Gastrocnemius medialis (tissue), 4 donors: ENCODE data around the gene MCAM. TPM values are rescaled to one million over a fixed set of nuclear protein-coding genes. Genes with fewer than 3 reads are reported as not detected.
A peak's percentile ranks its signal among the peaks of the same experiment; 100 is the strongest.

Experiments used
- ATAC-seq, 2 donors: fragments of 150-250 bp; one replicate each; pipeline ENCODE4 v1.9.1; 2016
- DNase-seq, 2 donors: peaks; one replicate each; pipeline ENCODE4 v3.0.0-alpha.2; 2019
- H3K27ac ChIP-seq, 4 donors: fragments of 200-600 bp; sonication (generic); 1 replicate in 1 of 4; 2 replicates in 3 of 4; pipeline ENCODE4 v1.5.1; 2016 to 2018; ENCODE audit warnings: mild to moderate bottlenecking in 2 of 4, moderate library complexity in 1 of 4
- H3K27me3 ChIP-seq, 3 donors: fragments of 200-600 bp; sonication (generic) in 2 of 3; 1 replicate in 1 of 3; 2 replicates in 2 of 3; pipeline versions ENCODE4 v1.5.1 to v1.6.0; 2016 to 2019; ENCODE audit warnings: mild to moderate bottlenecking in 1 of 3, moderate library complexity in 1 of 3
- H3K36me3 ChIP-seq, 2 donors: fragments of 200-600 bp; sonication (generic) in 1 of 2; one replicate each; pipeline ENCODE4 v1.5.1; 2017 to 2018
- H3K4me1 ChIP-seq, 2 donors: fragments of 200-600 bp; sonication (generic) in 1 of 2; one replicate each; pipeline ENCODE4 v1.5.1; 2016 to 2017; ENCODE audit warnings: mild to moderate bottlenecking in 2 of 2
- H3K4me3 ChIP-seq, 4 donors: fragments of 200-600 bp; sonication (generic) in 3 of 4; 1 replicate in 1 of 4; 2 replicates in 3 of 4; pipeline ENCODE4 v1.5.1; 2016 to 2019; ENCODE audit warnings: mild to moderate bottlenecking in 2 of 4
- H3K9me3 ChIP-seq, 3 donors: fragments of 200-600 bp; sonication (generic) in 2 of 3; 1 replicate in 1 of 3; 2 replicates in 2 of 3; pipeline ENCODE4 v1.5.1; 2016 to 2019
- CTCF ChIP-seq, 5 experiments: fragments of 450-650 bp in 3 of 5; fragments of 200-600 bp in 2 of 5; sonication (generic) in 2 of 5; IDR thresholded peaks in 4 of 5; conservative IDR thresholded peaks in 1 of 5; 1 replicate in 4 of 5; 2 replicates in 1 of 5; pipeline ENCODE4 v1.5.1; 2016 to 2019; ENCODE audit warnings: antibody characterized with exemption in 5 of 5, mild to moderate bottlenecking in 3 of 5, moderate library complexity in 3 of 5
- POLR2A ChIP-seq, 2 donors: fragments of 450-650 bp; IDR thresholded peaks; one replicate each; pipeline ENCODE4 v1.6.1; 2017; ENCODE audit warnings: antibody characterized with exemption in 2 of 2, mild to moderate bottlenecking in 2 of 2, moderate library complexity in 2 of 2
- in situ Hi-C, 4 donors: fragments of 200-750 bp; cut with MboI; loops; one replicate each; pipeline versions ENCODE4 v1.15.0 to v1.8.0; 2017; ENCODE audit warnings: low sequenced_read_pairs in 4 of 4
- intact Hi-C: fragments of 100-400 bp; cut with DNase I; formaldehyde crosslinking; loops from one replicate; pipeline ENCODE4 v1.15.1; 2023; ENCODE audit warnings: low total_unique reads
- total RNA-seq, 4 donors: library from RNA; depleted of rRNA; stranded (reverse); fragments of >200 nt; gene quantifications; one replicate each; pipeline versions ENCODE4 v1.1.0 to v1.2.3, GENCODE V29; 2016

The MCAM gene
- total RNA-seq, 4 donors from 2014 or later = 22.6 to 193 (median 123) TPM

GRCh38 chr11:119346605-119347004 lies 29.7 kb upstream of the MCAM start, which contains the start of gene MFRP:
Gene MFRP (minus strand): TSS chr11:119346705. CDS start chr11:119346513, 192 bp downstream.
- DNase-seq = no peak
- no peaks in the 10 kb centered on the region for H3K9me3 ChIP-seq
- no peak for TF ChIP-seq POLR2A (IDR thresholded peaks at IDR 0.05)
- no peak for TF ChIP-seq CTCF (IDR thresholded peaks at IDR 0.05 in 4 of 5, conservative IDR thresholded peaks at IDR 0.05 in 1 of 5)
- H3K27ac ChIP-seq = peak within 1 kb of the TSS in 2 of 4 donors; percentile 18 to 43
- no peaks in the 10 kb centered on the region for H3K36me3 ChIP-seq
- intact Hi-C loops (no loop called here), in situ Hi-C loops (no loop called here)
- H3K4me1 ChIP-seq = peaks cover 2 to 6% of the 10 kb centered on the region in 2 donors
- H3K4me3 ChIP-seq = no peak within 1 kb of the TSS
- no peak for ATAC-seq
- H3K27me3 ChIP-seq = no peaks in the 10 kb centered on the region

GRCh38 chr11:119345685-119346084 lies 28.8 kb upstream of the MCAM start:
- ATAC-seq (no peak), DNase-seq (peak in 1 of 2 donors; percentile 7)
- peaks cover 3 to 6% (median 4%) of the 10 kb centered on the region in 3 donors for H3K27me3 ChIP-seq
- H3K36me3 ChIP-seq = no peaks in the 10 kb centered on the region
- TF ChIP-seq CTCF (IDR thresholded peaks at IDR 0.05 in 4 of 5, conservative IDR thresholded peaks at IDR 0.05 in 1 of 5) (no peak), POLR2A (IDR thresholded peaks at IDR 0.05) (no peak)
- in situ Hi-C loops = no loop called here
- no peaks in the 10 kb centered on the region for H3K9me3 ChIP-seq
- intact Hi-C loops = no loop called here
- no peak overlapping the region for H3K4me3 ChIP-seq
- no peak overlapping the region for H3K27ac ChIP-seq
- peaks cover 11% of the 10 kb centered on the region in 2 donors for H3K4me1 ChIP-seq

GRCh38 chr11:119344291-119345010 lies 27.5 kb upstream of the MCAM start:
- no peak for TF ChIP-seq POLR2A (IDR thresholded peaks at IDR 0.05)
- TF ChIP-seq CTCF (IDR thresholded peaks at IDR 0.05 in 4 of 5, conservative IDR thresholded peaks at IDR 0.05 in 1 of 5) = no peak
- in situ Hi-C loops = no loop called here
- no peak for ATAC-seq
- peaks cover 5 to 11% (median 8%) of the 10 kb centered on the region in 3 donors for H3K27me3 ChIP-seq
- DNase-seq = peak in 1 of 2 donors; percentile 11
- no peak overlapping the region for H3K27ac ChIP-seq
- no peak overlapping the region for H3K4me3 ChIP-seq
- intact Hi-C loops = loop anchor here (5.0 kb wide), 1 partner anchor 128 kb away; no protein-coding TSS in a partner anchor
- H3K9me3 ChIP-seq = no peaks in the 10 kb centered on the region
- peaks cover 15 to 20% of the 10 kb centered on the region in 2 donors for H3K4me1 ChIP-seq
- no peaks in the 10 kb centered on the region for H3K36me3 ChIP-seq

GRCh38 chr11:119343726-119344125 lies 26.8 kb upstream of the MCAM start:
- TF ChIP-seq POLR2A (IDR thresholded peaks at IDR 0.05) (no peak), CTCF (IDR thresholded peaks at IDR 0.05 in 4 of 5, conservative IDR thresholded peaks at IDR 0.05 in 1 of 5) (no peak)
- Histone ChIP-seq H3K4me3 (no peak overlapping the region), H3K27me3 (peaks cover 5 to 11% (median 8%) of the 10 kb centered on the region in 3 donors), H3K9me3 (no peaks in the 10 kb centered on the region), H3K36me3 (no peaks in the 10 kb centered on the region), H3K4me1 (peaks cover 22 to 28% of the 10 kb centered on the region in 2 donors), H3K27ac (no peak overlapping the region)
- in situ Hi-C loops (no loop called here), intact Hi-C loops (loop anchor here (5.0 kb wide), 1 partner anchor 129 kb away; no protein-coding TSS in a partner anchor)
- DNase-seq = no peak
- ATAC-seq = no peak
